ENCODE results near the gene PRKCE.

- TF ChIP-seq CTCF (conservative IDR thresholded peaks at IDR 0.05) (no peak), EZH2 (IDR thresholded peaks at IDR 0.05; ENCODE audit: low read depth) (no peak)
Observed at GRCh38 chr2:45845566-45845965, 194.1 kb downstream of the PRKCE start.
